ENCODE measurements around the gene HEATR5A. TPM values are rescaled to one million over a fixed set of nuclear protein-coding genes. Genes with fewer than 3 reads are reported as not detected.
"Not testable (repeated sequence)": the region's sequence is repeated elsewhere in the genome, so short reads cannot be mapped to it uniquely, and the experiment has no call there.

HEATR5A gene
- polyA plus RNA-seq, 12 donors = 12.5 to 21.9 (median 17.6) TPM; not detected in 1

GRCh38 chr14:31391473-31391872, 28.9 kb downstream of the HEATR5A start:
- no peak for DNase-seq

DNA sequence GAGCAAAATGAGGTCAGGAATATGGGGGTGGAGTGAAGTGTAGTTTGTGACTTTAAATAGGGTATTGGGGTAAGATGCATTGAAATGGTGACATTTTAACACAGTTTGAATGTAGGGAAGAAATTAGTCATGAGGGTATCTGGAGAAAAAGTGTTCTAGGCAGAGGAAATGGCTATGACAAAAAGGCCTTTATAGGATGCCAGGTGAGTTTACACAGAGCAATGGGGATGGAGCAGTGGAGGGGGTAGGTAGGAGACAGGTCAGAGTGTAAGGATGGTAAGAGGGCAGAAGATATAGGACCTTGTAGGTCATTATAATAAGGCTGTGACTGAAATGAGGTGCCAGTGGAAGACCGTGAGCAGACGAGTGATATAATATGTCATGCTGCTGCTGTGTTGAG, 30.4 kb downstream of the HEATR5A start:
- no peak for DNase-seq

- no peak for DNase-seq
These were observed 31.5 kb downstream of the HEATR5A start for GRCh38 chr14:31388687-31389413.

DNA sequence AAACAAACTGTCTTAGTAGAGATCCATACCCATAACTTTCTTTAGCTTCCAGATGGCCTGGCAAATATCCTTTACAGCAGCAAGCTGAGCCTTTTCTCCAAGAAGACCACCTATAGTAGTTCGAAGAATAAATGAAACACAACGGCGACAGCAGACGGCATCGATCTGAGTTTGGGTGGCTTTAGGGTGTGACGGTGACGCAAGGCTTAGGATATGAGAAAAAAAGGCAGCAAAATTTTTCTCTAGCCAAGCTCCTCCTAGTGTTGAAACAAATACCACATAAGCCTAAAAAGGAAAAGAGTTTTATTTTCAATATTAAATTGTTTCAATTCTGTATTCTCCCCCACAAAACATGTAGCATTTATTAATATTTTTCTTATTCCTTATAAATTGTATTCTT, 33.3 kb downstream of the HEATR5A start:
- no peak for DNase-seq

GRCh38 chr14:31386271-31386670, 34.1 kb downstream of the HEATR5A start:
- DNase-seq = no peak

- no peak for DNase-seq
These were observed 38.1 kb downstream of the HEATR5A start for GRCh38 chr14:31382221-31382620.

GRCh38 chr14:31380106-31380505, 40.2 kb downstream of the HEATR5A start:
- no peak for DNase-seq

DNA sequence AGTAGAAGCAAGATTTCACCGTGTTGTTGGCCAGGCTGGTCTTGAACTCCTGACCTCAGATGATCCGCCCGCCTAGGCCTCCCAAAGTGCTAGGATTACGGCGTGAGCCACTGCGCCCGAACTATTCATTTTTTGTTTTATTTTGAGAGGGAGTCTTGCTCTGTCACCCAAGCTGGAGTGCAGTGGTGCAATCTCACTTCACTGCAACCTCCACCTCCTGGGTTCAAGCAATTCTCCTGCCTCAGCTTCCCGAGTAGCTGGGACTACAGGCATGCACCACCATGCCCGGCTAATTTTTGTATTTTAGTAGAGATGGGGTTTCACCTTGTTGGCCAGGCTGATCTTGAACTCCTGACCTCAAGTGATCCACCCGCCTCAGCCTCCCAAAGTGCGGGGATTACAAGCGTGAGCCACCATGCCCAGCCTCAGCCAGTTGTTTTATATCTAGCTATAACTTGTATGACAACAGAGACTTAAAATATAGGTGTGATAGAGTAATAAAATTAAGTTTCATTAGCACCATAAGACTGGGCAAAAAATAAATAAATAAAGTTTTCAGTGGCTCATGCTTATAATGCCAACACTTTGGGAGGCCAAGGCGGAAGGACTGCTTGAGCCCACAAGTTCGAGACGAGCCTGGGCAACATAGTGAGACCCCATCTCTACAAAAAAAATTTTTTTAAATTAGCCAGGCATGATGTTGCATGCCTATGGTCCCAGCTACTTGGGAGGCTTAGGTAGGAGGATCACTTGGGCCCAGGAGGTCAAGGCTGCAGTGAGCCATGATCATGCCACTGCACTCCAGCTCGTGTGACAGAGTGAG, 41.0 kb downstream of the HEATR5A start:
- not testable (repeated sequence) for DNase-seq

DNA sequence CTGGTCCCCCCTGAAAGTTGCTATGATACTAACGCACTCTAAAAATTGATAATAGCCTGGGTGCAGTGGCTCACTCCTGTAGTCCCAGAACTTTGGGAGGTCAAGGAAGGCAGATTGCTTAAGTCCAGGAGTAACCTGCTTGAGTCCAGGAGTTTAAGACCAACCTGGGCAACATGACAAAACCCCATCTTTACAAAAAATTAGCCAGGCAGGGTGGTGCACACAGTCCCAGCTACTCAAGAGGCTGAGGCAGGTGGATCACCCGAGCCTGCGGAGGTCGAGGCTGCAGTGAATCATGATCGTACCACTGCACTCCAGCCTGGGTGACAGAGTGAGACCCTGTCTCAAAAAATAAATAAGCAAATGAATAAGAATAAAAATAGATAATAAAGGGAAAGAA, 42.9 kb downstream of the HEATR5A start:
- DNase-seq = no peak

- DNase-seq = no peak
These were observed 48.7 kb downstream of the HEATR5A start for GRCh38 chr14:31371646-31372045.

GRCh38 chr14:31363331-31364073, 56.8 kb downstream of the HEATR5A start:
- DNase-seq = no peak

GRCh38 chr14:31362746-31363145, 57.6 kb downstream of the HEATR5A start:
- DNase-seq = no peak

DNA sequence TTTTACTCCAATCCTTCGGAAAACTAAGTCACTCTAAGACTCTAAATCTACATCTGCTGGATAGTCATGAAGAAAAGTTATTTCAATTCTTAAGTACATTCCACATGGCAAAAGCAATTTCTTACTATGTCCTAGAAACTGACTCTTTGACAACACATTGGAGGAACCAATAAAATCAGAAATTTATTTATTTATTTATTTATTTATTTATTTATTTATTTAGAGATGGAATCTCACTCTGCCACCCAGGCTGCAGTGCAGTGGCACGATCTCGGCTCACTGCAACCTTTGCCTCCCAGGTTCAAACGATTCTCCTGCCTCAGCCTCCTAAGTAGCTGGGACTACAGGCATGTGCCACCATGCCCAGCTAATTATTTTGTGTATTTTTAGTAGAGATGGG, 58.6 kb downstream of the HEATR5A start:
- not testable (repeated sequence) for DNase-seq

- DNase-seq = no peak
These were observed 59.3 kb downstream of the HEATR5A start for GRCh38 chr14:31360919-31361662.

GRCh38 chr14:31357279-31357678, 63.1 kb downstream of the HEATR5A start:
- no peak for DNase-seq

- no peak for DNase-seq
These were observed 74.3 kb downstream of the HEATR5A start for GRCh38 chr14:31346097-31346496.

DNA sequence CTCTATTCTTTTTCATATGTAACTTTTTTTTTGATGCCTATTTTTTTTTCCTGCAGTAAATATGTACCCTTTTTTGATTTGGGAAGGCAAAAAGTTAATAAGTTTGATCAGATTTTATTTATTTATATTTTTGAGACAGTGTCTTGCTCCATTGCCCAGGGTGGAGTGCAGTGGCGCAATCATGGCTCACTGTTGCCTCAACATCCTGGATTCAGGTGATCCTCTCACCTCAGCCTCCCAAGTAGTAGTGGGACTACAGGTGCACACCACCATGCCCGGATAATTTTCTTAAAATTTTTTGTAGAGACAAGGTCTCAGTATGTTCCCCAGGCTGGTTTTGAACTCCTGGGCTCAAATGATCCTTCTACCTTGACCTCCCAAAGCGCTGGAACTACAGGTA, 79.1 kb downstream of the HEATR5A start:
- DNase-seq = no peak

GRCh38 chr14:31340297-31341063, 79.9 kb downstream of the HEATR5A start:
- no peak for DNase-seq

DNA sequence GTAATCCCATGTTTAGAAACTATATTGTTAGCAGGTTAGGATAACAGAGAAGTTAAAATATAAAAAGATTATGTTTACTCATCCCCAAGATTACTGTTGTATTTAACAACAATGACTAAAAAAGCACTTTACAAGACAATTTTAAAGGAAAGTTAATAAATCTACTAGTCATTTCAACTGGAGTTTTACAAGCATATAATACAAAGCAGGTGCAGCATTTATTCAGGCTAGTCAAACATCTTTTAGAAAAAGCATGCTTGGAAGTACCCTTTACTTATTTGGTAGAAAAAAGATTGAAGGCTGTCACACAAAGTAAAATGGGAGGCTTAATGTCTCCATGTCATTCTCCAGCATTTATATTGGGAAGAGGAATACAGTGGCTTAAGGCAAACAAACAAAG, 80.6 kb downstream of the HEATR5A start:
- no peak for DNase-seq

DNA sequence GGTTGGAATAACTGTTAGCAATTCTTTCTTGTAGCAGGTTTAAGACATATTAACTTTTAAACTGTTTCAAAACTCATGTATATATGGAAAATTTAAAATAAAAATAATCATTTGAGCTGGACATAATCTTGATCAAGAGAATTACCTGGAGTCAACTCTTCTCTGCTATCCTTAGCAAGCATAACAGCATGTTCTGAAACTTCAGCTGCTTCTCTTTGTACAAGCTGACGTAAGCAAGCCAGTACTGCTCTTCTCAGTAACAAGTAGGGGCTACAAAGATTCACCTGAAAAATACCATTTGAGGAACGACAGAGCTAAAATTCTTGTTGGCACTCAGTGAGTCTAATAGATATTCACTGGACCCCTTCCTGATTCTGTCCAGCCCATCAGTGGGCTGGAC, 83.0 kb downstream of the HEATR5A start:
- no peak for DNase-seq

- no peak for DNase-seq
These were observed 83.7 kb downstream of the HEATR5A start for GRCh38 chr14:31336646-31337045.

All from muscle of arm (tissue), 12 donors.